ENCODE measurements around the gene TPBG. TPM values are rescaled to one million over a fixed set of nuclear protein-coding genes. Genes with fewer than 3 reads are reported as not detected.

The TPBG gene, protein sequence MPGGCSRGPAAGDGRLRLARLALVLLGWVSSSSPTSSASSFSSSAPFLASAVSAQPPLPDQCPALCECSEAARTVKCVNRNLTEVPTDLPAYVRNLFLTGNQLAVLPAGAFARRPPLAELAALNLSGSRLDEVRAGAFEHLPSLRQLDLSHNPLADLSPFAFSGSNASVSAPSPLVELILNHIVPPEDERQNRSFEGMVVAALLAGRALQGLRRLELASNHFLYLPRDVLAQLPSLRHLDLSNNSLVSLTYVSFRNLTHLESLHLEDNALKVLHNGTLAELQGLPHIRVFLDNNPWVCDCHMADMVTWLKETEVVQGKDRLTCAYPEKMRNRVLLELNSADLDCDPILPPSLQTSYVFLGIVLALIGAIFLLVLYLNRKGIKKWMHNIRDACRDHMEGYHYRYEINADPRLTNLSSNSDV
- 10 to 100 TPM; 20.1 to 27.6 TPM for total RNA-seq
- polyA plus RNA-seq: 10 to 100 TPM in 1 of 2 donors, 1 to 10 TPM in 1; 3.4 to 30.0 TPM
- long read RNA-seq, donor 1, full-length matches to known transcripts: 143 of 234 reads
- long read RNA-seq, donor 1, partial matches to known transcripts: 0 of 234 reads
- long read RNA-seq, donor 1, other reads (novel, unspliced or antisense): 91 of 234 reads
- long read RNA-seq, donor 2, full-length matches to known transcripts: 39 of 68 reads
- long read RNA-seq, donor 2, partial matches to known transcripts: 0 of 68 reads
- long read RNA-seq, donor 2, other reads (novel, unspliced or antisense): 29 of 68 reads

DNA sequence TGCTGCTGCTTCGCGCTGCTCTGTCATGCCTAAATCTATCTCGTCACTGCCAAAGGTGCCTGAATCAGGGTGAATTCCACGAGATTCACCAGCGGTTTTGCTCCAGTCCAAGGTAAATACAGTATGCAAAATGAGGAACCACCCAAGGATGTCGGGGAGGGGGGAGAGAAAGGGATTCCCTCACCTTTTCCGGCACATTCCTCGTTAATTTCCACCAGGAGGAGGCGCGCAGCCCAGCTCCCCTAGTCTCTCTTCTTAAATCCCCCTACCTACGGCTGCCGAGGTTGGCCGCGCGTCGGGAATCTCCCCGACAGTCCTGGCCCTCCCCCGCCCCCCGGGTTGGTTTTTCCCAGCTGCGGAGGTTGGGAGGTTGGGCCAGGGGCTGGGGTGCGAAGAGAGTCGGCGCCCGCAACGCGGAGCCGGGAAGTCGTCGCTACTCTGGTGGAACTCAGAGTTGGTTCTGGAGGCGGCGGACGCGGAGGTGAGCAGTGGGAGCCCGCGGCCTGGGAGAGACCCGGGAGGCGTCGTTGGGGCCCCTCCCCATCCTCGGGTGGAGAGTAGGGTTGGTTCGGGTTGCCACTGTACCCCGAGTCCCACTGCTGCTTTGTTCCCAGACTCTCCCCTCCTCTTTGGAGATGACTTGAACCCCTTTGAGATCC is at the start of gene TPBG:
TSS of gene TPBG (plus strand) at position 390 of the 659 bp plus-strand sequence. CDS start 1,145 bp downstream, outside the sequence.
- intact Hi-C loops (cut with DNase I): loop anchor here in 1 of 2 donors (10.0 kb wide), 1 partner anchor 119 kb away; the partner anchor contains the start of gene IBTK
- DNase-seq: peak; percentile 67 to 88
- H3K36me3 ChIP-seq (ENCODE audit: control insufficient read depth in 1 of 2, insufficient read depth in 2 of 2, low read length in 1 of 2): no peaks in the 10 kb centered on the region
- no peaks in the 10 kb centered on the region for H3K27me3 ChIP-seq (ENCODE audit: control insufficient read depth in 1 of 2, insufficient read depth in 2 of 2, low read length in 1 of 2)
- peak; percentile 82 for ATAC-seq (ENCODE audit: low FRiP score)
- WGBS, 2 donors: 0 to 1% methylated on average over 41 of the region's 41 CpGs
- peaks cover 0 to 2% of the 10 kb centered on the region in 2 donors for H3K4me1 ChIP-seq (ENCODE audit: control insufficient read depth in 1 of 2, insufficient read depth in 2 of 2, low read length in 2 of 2)
- H3K4me3 ChIP-seq (ENCODE audit: low read length in 2 of 2): peak within 1 kb of the TSS; percentile 85 to 95
- H3K27ac ChIP-seq (ENCODE audit: low read depth in 1 of 2, low read length in 2 of 2): peak within 1 kb of the TSS; percentile 8 to 38
- H3K9me3 ChIP-seq (ENCODE audit: control insufficient read depth, low read length): no peaks in the 10 kb centered on the region

DNA sequence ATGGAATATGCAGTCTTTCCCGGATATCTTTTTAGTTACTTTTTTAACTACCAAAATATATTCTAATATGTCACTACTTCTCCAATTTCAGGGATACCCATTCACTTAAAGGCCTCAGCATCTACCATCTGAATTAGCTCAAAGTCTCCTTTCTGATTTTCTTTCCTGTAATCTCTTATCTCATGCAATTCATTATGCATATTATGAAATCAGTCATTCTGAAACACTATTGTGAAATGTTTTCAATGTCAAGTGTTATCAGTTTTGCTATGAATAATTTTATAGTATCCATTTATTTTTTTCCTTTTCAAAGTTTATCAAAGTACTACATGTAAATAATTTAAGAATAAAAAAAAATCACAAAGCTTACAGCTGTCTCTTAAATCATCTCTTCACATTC is 41.2 kb upstream of the TPBG start:
- DNase-seq (no peak), ATAC-seq (ENCODE audit: low FRiP score) (no peak)
- intact Hi-C loops (cut with DNase I): no loop called here
- 77 to 91% methylated on average over 1 of the region's 1 CpG for WGBS, 2 donors
- Histone ChIP-seq H3K4me1 (ENCODE audit: control insufficient read depth in 1 of 2, insufficient read depth in 2 of 2, low read length in 2 of 2) (no peaks in the 10 kb centered on the region), H3K27ac (ENCODE audit: low read depth in 1 of 2, low read length in 2 of 2) (no peak overlapping the region), H3K36me3 (ENCODE audit: control insufficient read depth in 1 of 2, insufficient read depth in 2 of 2, low read length in 1 of 2) (no peaks in the 10 kb centered on the region), H3K9me3 (ENCODE audit: control insufficient read depth, low read length) (no peaks in the 10 kb centered on the region), H3K27me3 (ENCODE audit: control insufficient read depth in 1 of 2, insufficient read depth in 2 of 2, low read length in 1 of 2) (no peaks in the 10 kb centered on the region), H3K4me3 (ENCODE audit: low read length in 2 of 2) (no peak overlapping the region)

DNA sequence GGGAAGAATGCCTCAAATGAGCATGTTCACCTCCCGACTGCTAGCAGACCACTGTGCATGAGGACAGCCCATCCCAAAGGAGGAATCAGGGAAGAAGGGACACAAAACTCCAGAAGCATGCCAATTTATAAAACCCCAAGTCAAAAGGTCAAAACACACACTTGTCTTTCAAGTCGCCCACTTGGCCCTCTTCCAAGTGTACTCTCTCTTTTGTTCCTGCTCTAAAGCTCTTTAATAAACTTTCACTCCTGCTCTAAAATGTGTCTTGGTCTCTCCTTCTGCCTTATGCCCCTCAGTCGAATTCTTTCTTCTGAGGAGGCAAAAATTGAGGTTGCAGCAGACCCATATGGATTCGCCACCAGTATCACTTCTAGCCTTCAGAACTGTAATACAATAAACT is 33.9 kb upstream of the TPBG start:
- no peak overlapping the region for H3K4me3 ChIP-seq (ENCODE audit: low read length in 2 of 2)
- WGBS, 2 donors: 72 to 73% methylated on average over 4 of the region's 4 CpGs
- DNase-seq: no peak
- H3K27ac ChIP-seq (ENCODE audit: low read depth in 1 of 2, low read length in 2 of 2): no peak overlapping the region
- ATAC-seq (ENCODE audit: low FRiP score): no peak
- H3K27me3 ChIP-seq (ENCODE audit: control insufficient read depth in 1 of 2, insufficient read depth in 2 of 2, low read length in 1 of 2): no peaks in the 10 kb centered on the region
- H3K36me3 ChIP-seq (ENCODE audit: control insufficient read depth in 1 of 2, insufficient read depth in 2 of 2, low read length in 1 of 2): no peaks in the 10 kb centered on the region
- H3K4me1 ChIP-seq (ENCODE audit: control insufficient read depth in 1 of 2, insufficient read depth in 2 of 2, low read length in 2 of 2): no peaks in the 10 kb centered on the region
- H3K9me3 ChIP-seq (ENCODE audit: control insufficient read depth, low read length): no peaks in the 10 kb centered on the region
- intact Hi-C loops (cut with DNase I): no loop called here

DNA sequence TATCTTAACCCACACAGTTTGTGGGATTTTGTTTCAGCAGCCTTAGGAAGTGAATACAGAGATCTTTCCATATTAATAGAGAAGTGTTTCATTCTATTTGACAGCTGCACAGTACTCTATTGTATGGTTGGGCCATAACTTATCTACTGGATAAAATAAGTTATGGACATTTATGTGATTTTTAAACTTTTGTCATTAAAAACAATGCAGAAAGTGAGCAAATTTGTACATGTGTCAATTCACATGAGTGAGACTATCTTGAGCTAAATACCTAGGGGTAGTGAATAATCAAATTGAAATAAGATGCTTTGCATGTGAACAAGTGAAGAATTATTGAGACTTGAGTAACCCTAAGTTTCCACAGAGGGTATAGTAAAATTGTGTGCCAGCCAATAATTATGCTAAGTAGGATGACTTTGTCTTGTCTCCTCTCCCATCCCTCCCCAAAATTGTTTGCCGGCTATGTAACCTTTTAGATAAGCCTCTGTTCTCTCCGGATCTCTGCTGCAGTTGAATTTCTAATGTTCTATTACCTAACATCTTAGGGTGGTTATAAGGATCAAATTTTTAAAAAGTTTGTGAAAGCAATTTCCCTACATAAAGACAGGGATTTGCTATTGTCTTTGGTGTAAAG is 33.3 kb upstream of the TPBG start:
- intact Hi-C loops (cut with DNase I): no loop called here
- Histone ChIP-seq H3K9me3 (ENCODE audit: control insufficient read depth, low read length) (no peaks in the 10 kb centered on the region), H3K4me1 (ENCODE audit: control insufficient read depth in 1 of 2, insufficient read depth in 2 of 2, low read length in 2 of 2) (no peaks in the 10 kb centered on the region), H3K36me3 (ENCODE audit: control insufficient read depth in 1 of 2, insufficient read depth in 2 of 2, low read length in 1 of 2) (no peaks in the 10 kb centered on the region), H3K4me3 (ENCODE audit: low read length in 2 of 2) (no peak overlapping the region), H3K27ac (ENCODE audit: low read depth in 1 of 2, low read length in 2 of 2) (no peak overlapping the region), H3K27me3 (ENCODE audit: control insufficient read depth in 1 of 2, insufficient read depth in 2 of 2, low read length in 1 of 2) (no peaks in the 10 kb centered on the region)
- no peak for ATAC-seq (ENCODE audit: low FRiP score)
- 79 to 82% methylated on average over 2 of the region's 2 CpGs for WGBS, 2 donors
- no peak for DNase-seq

DNA sequence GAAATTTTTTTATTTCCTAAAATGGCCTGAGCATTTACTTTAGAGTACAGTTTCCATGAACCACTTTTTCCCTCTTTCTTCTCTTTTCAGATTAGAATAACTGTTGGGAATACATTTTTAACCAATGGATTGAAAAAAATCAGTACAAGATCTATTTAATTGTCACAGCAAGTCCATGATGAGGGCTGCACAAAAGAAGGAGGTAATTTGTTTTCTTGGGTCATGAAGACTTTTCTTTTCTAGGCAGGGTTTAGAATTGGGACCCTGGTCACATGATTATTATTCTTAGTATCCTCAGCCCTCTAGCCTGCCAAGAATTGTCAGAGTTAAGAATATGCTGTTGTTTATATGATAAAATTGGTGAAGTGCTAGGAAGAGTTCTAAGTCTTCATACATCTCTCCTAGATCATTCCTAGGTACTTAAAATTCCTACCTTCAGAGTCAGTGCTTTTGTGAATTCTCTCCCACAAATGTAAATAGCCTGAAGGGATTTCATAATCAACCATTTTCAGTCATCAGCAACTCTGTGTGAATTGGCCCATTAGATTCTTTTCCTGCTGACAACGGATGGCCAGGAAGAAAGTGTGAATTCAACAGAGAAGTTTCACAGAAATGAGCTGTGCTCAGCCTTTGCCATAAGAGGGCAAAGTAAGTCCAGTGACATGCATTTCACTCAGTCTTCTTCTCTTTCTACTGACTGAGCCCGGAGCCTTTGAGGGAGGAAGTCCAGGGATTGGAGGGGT is 32.4 kb upstream of the TPBG start:
- no peak overlapping the region for H3K27ac ChIP-seq (ENCODE audit: low read depth in 1 of 2, low read length in 2 of 2)
- 10 to 21% methylated on average over 2 of the region's 2 CpGs for WGBS, 2 donors
- no peaks in the 10 kb centered on the region for H3K36me3 ChIP-seq (ENCODE audit: control insufficient read depth in 1 of 2, insufficient read depth in 2 of 2, low read length in 1 of 2)
- no peak overlapping the region for H3K4me3 ChIP-seq (ENCODE audit: low read length in 2 of 2)
- no peaks in the 10 kb centered on the region for H3K27me3 ChIP-seq (ENCODE audit: control insufficient read depth in 1 of 2, insufficient read depth in 2 of 2, low read length in 1 of 2)
- intact Hi-C loops (cut with DNase I): no loop called here
- no peak for ATAC-seq (ENCODE audit: low FRiP score)
- H3K4me1 ChIP-seq (ENCODE audit: control insufficient read depth in 1 of 2, insufficient read depth in 2 of 2, low read length in 2 of 2): no peaks in the 10 kb centered on the region
- no peak for DNase-seq
- no peaks in the 10 kb centered on the region for H3K9me3 ChIP-seq (ENCODE audit: control insufficient read depth, low read length)

DNA sequence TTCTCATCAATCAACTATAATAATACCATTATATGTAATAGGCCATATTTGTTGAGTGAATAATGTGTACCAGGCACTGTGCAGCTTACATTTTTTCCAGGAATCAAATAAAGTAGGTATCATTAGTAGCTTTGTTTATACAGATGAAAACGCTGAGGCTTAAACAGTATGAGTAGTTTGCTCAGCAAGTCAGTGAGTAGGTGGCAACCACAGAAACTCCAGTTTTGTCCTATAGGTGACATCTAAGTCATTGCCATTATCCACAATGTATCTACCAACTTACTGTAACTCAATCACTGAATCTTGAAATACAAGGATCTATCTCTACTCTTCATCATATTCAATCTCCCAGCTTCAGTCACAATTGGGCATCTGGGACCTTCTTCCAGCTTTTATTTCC is 29.8 kb upstream of the TPBG start:
- WGBS, 2 donors: 68 to 73% methylated on average over 1 of the region's 1 CpG
- ATAC-seq (ENCODE audit: low FRiP score) (no peak), DNase-seq (no peak)
- Histone ChIP-seq H3K4me3 (ENCODE audit: low read length in 2 of 2) (no peak overlapping the region), H3K36me3 (ENCODE audit: control insufficient read depth in 1 of 2, insufficient read depth in 2 of 2, low read length in 1 of 2) (no peaks in the 10 kb centered on the region), H3K27ac (ENCODE audit: low read depth in 1 of 2, low read length in 2 of 2) (no peak overlapping the region), H3K9me3 (ENCODE audit: control insufficient read depth, low read length) (no peaks in the 10 kb centered on the region), H3K27me3 (ENCODE audit: control insufficient read depth in 1 of 2, insufficient read depth in 2 of 2, low read length in 1 of 2) (no peaks in the 10 kb centered on the region), H3K4me1 (ENCODE audit: control insufficient read depth in 1 of 2, insufficient read depth in 2 of 2, low read length in 2 of 2) (no peaks in the 10 kb centered on the region)
- intact Hi-C loops (cut with DNase I): no loop called here

DNA sequence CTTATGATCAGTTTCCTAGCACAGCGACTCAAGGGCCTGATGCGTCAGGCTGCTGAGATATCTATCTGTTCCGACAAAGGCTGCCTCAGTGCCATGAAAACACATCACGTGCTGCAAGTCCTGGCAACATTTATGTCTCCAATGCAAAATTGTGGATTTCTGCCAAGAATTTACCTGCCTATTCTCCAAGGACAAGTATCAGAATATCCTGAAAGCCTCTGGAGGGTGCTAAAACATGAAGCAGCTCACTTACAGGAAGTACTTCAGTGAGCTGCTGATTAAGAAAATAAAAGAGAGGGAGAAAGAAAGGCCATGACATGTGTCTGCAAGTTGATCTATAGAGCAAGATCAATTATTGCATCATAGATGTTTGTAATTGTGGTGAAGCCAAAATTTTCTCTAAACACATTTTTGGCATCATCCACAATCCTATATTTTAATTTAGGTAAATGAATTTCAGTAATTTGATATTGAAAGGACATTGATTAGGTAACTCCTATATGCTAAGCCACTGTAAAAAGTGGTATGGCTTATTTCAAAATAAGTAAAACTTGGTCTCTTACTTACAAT is 25.8 kb upstream of the TPBG start:
- no peaks in the 10 kb centered on the region for H3K9me3 ChIP-seq (ENCODE audit: control insufficient read depth, low read length)
- no peaks in the 10 kb centered on the region for H3K27me3 ChIP-seq (ENCODE audit: control insufficient read depth in 1 of 2, insufficient read depth in 2 of 2, low read length in 1 of 2)
- H3K4me3 ChIP-seq (ENCODE audit: low read length in 2 of 2): no peak overlapping the region
- ATAC-seq (ENCODE audit: low FRiP score): no peak
- H3K36me3 ChIP-seq (ENCODE audit: control insufficient read depth in 1 of 2, insufficient read depth in 2 of 2, low read length in 1 of 2): no peaks in the 10 kb centered on the region
- H3K4me1 ChIP-seq (ENCODE audit: control insufficient read depth in 1 of 2, insufficient read depth in 2 of 2, low read length in 2 of 2): no peaks in the 10 kb centered on the region
- DNase-seq: no peak
- 73 to 84% methylated on average over 4 of the region's 4 CpGs for WGBS, 2 donors
- intact Hi-C loops (cut with DNase I): no loop called here
- H3K27ac ChIP-seq (ENCODE audit: low read depth in 1 of 2, low read length in 2 of 2): no peak overlapping the region

DNA sequence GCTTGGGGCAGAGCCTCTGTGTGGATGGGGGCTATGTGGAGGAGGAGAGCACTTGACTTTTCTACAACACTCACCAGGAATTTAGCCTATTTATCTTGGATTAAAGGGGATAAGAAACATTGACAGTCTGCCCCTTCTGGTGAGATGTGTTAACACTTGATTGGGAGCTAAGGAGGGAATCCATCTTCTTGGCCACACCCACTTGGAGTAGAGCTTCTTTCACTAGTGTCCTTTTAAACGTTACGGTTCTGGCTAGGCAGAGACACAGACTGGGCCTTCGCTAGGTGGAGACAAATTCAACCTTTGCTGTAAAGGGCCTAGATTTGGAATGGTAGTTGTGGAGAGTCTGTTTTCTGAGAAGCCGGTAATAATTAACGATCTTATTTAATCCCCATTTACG is 15.5 kb upstream of the TPBG start:
- no peak overlapping the region for H3K4me3 ChIP-seq (ENCODE audit: low read length in 2 of 2)
- WGBS, 2 donors: 88% methylated on average over 6 of the region's 6 CpGs
- intact Hi-C loops (cut with DNase I): no loop called here
- no peaks in the 10 kb centered on the region for H3K27me3 ChIP-seq (ENCODE audit: control insufficient read depth in 1 of 2, insufficient read depth in 2 of 2, low read length in 1 of 2)
- ATAC-seq (ENCODE audit: low FRiP score) (no peak), DNase-seq (no peak)
- no peaks in the 10 kb centered on the region for H3K36me3 ChIP-seq (ENCODE audit: control insufficient read depth in 1 of 2, insufficient read depth in 2 of 2, low read length in 1 of 2)
- no peak overlapping the region for H3K27ac ChIP-seq (ENCODE audit: low read depth in 1 of 2, low read length in 2 of 2)
- H3K9me3 ChIP-seq (ENCODE audit: control insufficient read depth, low read length): no peaks in the 10 kb centered on the region
- no peaks in the 10 kb centered on the region for H3K4me1 ChIP-seq (ENCODE audit: control insufficient read depth in 1 of 2, insufficient read depth in 2 of 2, low read length in 2 of 2)

Data from aorta (tissue), 5 donors.